B cell (primary cell): ENCODE measurements around the gene FLRT1.

Experiments used
- EZH2 ChIP-seq: IDR thresholded peaks from 2 replicates; pipeline ENCODE4 v1.6.1; 2012; ENCODE audit warnings: borderline replicate concordance, low read depth, mild to moderate bottlenecking, moderate library complexity, low read length; ENCODE audit not compliant: insufficient read depth, poor library complexity, severe bottlenecking
- TF ChIP-seq, protein P1 (sequence below): fragments of 200-600 bp; IDR thresholded peaks from one replicate; pipeline ENCODE4 v1.8.0; 2022; ENCODE audit warnings: antibody characterized with exemption, mild to moderate bottlenecking

DNA sequence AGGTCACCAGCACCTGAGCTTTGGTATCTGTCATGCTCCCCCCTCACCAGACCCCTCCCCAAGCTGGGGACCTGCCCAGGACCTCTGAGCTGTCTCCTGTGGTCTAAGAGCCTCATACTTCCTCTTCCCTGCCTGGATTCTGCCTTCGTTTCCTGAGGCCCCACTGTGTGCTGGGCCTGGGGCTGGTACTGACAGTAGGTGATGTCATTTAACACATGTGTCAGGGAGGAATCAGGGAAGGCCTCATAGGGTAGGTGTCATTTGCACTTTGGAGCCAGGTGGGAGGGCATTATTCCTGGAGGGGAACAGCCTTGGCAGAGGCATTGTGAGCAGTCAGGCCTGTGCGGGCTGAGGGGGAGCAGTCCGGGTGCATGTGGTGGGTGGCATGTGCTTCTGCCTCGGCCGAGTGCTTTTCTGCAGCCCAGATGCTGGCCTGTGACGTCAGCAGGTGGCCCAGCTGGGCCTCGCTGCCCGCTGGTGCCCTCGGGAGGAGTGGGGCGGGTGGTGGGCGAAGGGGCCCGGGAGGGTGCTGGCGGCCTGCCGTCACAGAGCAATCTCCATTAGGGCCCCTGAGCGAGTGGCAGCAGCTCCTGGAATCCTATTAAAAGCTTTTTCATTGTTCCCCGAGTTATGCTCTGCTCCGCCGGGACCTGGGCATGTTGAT, 9.1 kb downstream of the FLRT1 start:
- TF ChIP-seq, protein P1, sequence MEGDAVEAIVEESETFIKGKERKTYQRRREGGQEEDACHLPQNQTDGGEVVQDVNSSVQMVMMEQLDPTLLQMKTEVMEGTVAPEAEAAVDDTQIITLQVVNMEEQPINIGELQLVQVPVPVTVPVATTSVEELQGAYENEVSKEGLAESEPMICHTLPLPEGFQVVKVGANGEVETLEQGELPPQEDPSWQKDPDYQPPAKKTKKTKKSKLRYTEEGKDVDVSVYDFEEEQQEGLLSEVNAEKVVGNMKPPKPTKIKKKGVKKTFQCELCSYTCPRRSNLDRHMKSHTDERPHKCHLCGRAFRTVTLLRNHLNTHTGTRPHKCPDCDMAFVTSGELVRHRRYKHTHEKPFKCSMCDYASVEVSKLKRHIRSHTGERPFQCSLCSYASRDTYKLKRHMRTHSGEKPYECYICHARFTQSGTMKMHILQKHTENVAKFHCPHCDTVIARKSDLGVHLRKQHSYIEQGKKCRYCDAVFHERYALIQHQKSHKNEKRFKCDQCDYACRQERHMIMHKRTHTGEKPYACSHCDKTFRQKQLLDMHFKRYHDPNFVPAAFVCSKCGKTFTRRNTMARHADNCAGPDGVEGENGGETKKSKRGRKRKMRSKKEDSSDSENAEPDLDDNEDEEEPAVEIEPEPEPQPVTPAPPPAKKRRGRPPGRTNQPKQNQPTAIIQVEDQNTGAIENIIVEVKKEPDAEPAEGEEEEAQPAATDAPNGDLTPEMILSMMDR, result no peak
- TF ChIP-seq EZH2, result no peak
